Parathyroid adenoma (tissue), 2 donors: ENCODE measurements around the gene CFB.
A peak's percentile ranks its signal among the peaks of the same experiment; 100 is the strongest.

Experiments
- H2AFZ ChIP-seq: fragments of 300-600 bp; sonication (generic); one replicate; pipeline ENCODE4 v1.7.0; 2017; ENCODE audit warnings: antibody characterized with exemption, mild to moderate bottlenecking
- H3K27ac ChIP-seq: fragments of 300-600 bp; sonication (generic); one replicate; pipeline ENCODE4 v1.7.0; 2017
- H3K27me3 ChIP-seq: fragments of 300-600 bp; sonication (generic); one replicate; pipeline ENCODE4 v1.7.0; 2017; ENCODE audit warnings: low read length; ENCODE audit not compliant: control insufficient read depth, insufficient read depth
- H3K36me3 ChIP-seq: fragments of 300-600 bp; sonication (generic); one replicate; pipeline ENCODE4 v1.7.0; 2017; ENCODE audit warnings: low read length; ENCODE audit not compliant: control insufficient read depth, insufficient read depth
- H3K4me1 ChIP-seq: fragments of 300-600 bp; sonication (generic); one replicate; pipeline ENCODE4 v1.7.0; 2017; ENCODE audit warnings: control low read depth
- H3K4me2 ChIP-seq: fragments of 300-600 bp; sonication (generic); one replicate; pipeline ENCODE4 v1.7.0; 2017; ENCODE audit warnings: low read length
- H3K4me3 ChIP-seq: fragments of 300-600 bp; sonication (generic); one replicate; pipeline ENCODE4 v1.7.0; 2017; ENCODE audit warnings: low read depth, low read length
- H3K79me2 ChIP-seq: fragments of 300-600 bp; sonication (generic); one replicate; pipeline ENCODE4 v1.7.0; 2017; ENCODE audit warnings: control low read depth
- H3K9ac ChIP-seq: fragments of 300-600 bp; sonication (generic); one replicate; pipeline ENCODE4 v1.7.0; 2017; ENCODE audit warnings: mild to moderate bottlenecking
- H3K9me3 ChIP-seq: fragments of 300-600 bp; sonication (generic); one replicate; pipeline ENCODE4 v1.7.0; 2017; ENCODE audit warnings: low read length; ENCODE audit not compliant: control insufficient read depth
- CTCF ChIP-seq: fragments of 300-600 bp; sonication (generic); IDR thresholded peaks from one replicate; pipeline ENCODE4 v1.7.0; 2017; ENCODE audit warnings: antibody characterized with exemption, mild to moderate bottlenecking
- donor health status: primary hyperparathyroidism.

Gene CFB

GRCh38 chr6:31901415-31901952 lies 44.4 kb upstream of the CFB start:
- Histone ChIP-seq H3K4me3 (peak overlapping the region; percentile 63), H3K27ac (peak overlapping the region; percentile 87), H3K79me2 (no peaks in the 10 kb centered on the region), H2AFZ (peak overlapping the region; percentile 53), H3K9ac (no peak overlapping the region), H3K27me3 (no peaks in the 10 kb centered on the region), H3K36me3 (no peaks in the 10 kb centered on the region), H3K4me2 (peak overlapping the region; percentile 96), H3K4me1 (peaks cover 11% of the 10 kb centered on the region), H3K9me3 (no peaks in the 10 kb centered on the region)
- no peak for TF ChIP-seq CTCF

GRCh38 chr6:31901953-31902643 lies 43.8 kb upstream of the CFB start, which contains the start of gene ZBTB12:
TSS of gene ZBTB12 (minus strand) at chr6:31902086. CDS start at chr6:31901305, 781 bp downstream.
- H3K36me3 ChIP-seq = no peaks in the 10 kb centered on the region

GRCh38 chr6:31903957-31904356 lies 41.9 kb upstream of the CFB start:
- no peaks in the 10 kb centered on the region for H3K79me2 ChIP-seq
- no peaks in the 10 kb centered on the region for H3K36me3 ChIP-seq
- H3K4me3 ChIP-seq = no peak overlapping the region
- H2AFZ ChIP-seq = no peak overlapping the region
- TF ChIP-seq CTCF = no peak
- no peaks in the 10 kb centered on the region for H3K27me3 ChIP-seq
- no peak overlapping the region for H3K9ac ChIP-seq
- no peaks in the 10 kb centered on the region for H3K9me3 ChIP-seq
- peaks cover 5% of the 10 kb centered on the region for H3K4me1 ChIP-seq
- H3K4me2 ChIP-seq = no peak overlapping the region
- no peak overlapping the region for H3K27ac ChIP-seq

More at GRCh38 chr6:31901953-31902643, 43.8 kb upstream of the CFB start, which contains the start of gene ZBTB12:
- Histone ChIP-seq H3K4me2 (peak within 1 kb of the TSS; percentile 96), H3K4me1 (peaks cover 9% of the 10 kb centered on the region), H2AFZ (peak within 1 kb of the TSS; percentile 61), H3K27ac (peak within 1 kb of the TSS; percentile 87), H3K4me3 (peak within 1 kb of the TSS; percentile 63), H3K9me3 (no peaks in the 10 kb centered on the region), H3K27me3 (no peaks in the 10 kb centered on the region), H3K79me2 (no peaks in the 10 kb centered on the region), H3K9ac (no peak within 1 kb of the TSS)
- peak; percentile 12 for TF ChIP-seq CTCF

GRCh38 chr6:31905041-31905440 lies 40.9 kb upstream of the CFB start:
- Histone ChIP-seq H3K9ac (no peak overlapping the region), H3K4me2 (no peak overlapping the region), H3K27ac (no peak overlapping the region), H3K4me3 (no peak overlapping the region), H2AFZ (no peak overlapping the region), H3K27me3 (no peaks in the 10 kb centered on the region), H3K4me1 (peaks cover 5% of the 10 kb centered on the region), H3K79me2 (no peaks in the 10 kb centered on the region), H3K36me3 (no peaks in the 10 kb centered on the region), H3K9me3 (no peaks in the 10 kb centered on the region)
- TF ChIP-seq CTCF = no peak
